ENCODE data around the gene TNFRSF4.

The TNFRSF4 gene

GRCh38 chr1:1171161-1171545 lies 42.8 kb downstream of the TNFRSF4 start:
- Histone ChIP-seq H3K36me3 (ENCODE audit: insufficient read depth) (no peaks in the 10 kb centered on the region), H3K9ac (no peak overlapping the region), H3K79me2 (ENCODE audit: insufficient read depth, low read depth) (no peaks in the 10 kb centered on the region), H3K27ac (no peak overlapping the region), H3K4me2 (no peak overlapping the region), H3K27me3 (ENCODE audit: insufficient read depth, low read depth) (peaks cover 94% of the 10 kb centered on the region), H4K20me1 (ENCODE audit: insufficient read depth) (no peaks in the 10 kb centered on the region), H3K4me3 (IDR thresholded peaks at IDR 0.05; ENCODE audit: insufficient read depth, low read depth, low read length) (no peak overlapping the region), H2AFZ (ENCODE audit: low read depth) (no peak overlapping the region), H3K4me1 (ENCODE audit: low read depth, poor library complexity, severe bottlenecking) (peaks cover 21% of the 10 kb centered on the region)
- TF ChIP-seq CTCF (conservative IDR thresholded peaks at IDR 0.05; ENCODE audit: low read depth, low read length) = no peak

GRCh38 chr1:1170215-1171091 lies 43.5 kb downstream of the TNFRSF4 start:
- H3K79me2 ChIP-seq (ENCODE audit: insufficient read depth, low read depth) = no peaks in the 10 kb centered on the region
- no peak overlapping the region for H3K4me3 ChIP-seq (IDR thresholded peaks at IDR 0.05; ENCODE audit: insufficient read depth, low read depth, low read length)
- no peak for TF ChIP-seq CTCF (conservative IDR thresholded peaks at IDR 0.05; ENCODE audit: low read depth, low read length)
- H3K4me2 ChIP-seq = no peak overlapping the region
- no peaks in the 10 kb centered on the region for H3K36me3 ChIP-seq (ENCODE audit: insufficient read depth)
- no peaks in the 10 kb centered on the region for H4K20me1 ChIP-seq (ENCODE audit: insufficient read depth)
- H3K9ac ChIP-seq = no peak overlapping the region
- no peak overlapping the region for H2AFZ ChIP-seq (ENCODE audit: low read depth)
- H3K27me3 ChIP-seq (ENCODE audit: insufficient read depth, low read depth) = peaks cover 96% of the 10 kb centered on the region
- H3K4me1 ChIP-seq (ENCODE audit: low read depth, poor library complexity, severe bottlenecking) = peaks cover 21% of the 10 kb centered on the region
- no peak overlapping the region for H3K27ac ChIP-seq

GRCh38 chr1:1169429-1170214 lies 44.3 kb downstream of the TNFRSF4 start:
- Histone ChIP-seq H3K27ac (no peak overlapping the region), H3K9ac (no peak overlapping the region), H3K27me3 (ENCODE audit: insufficient read depth, low read depth) (peaks cover 97% of the 10 kb centered on the region), H2AFZ (ENCODE audit: low read depth) (no peak overlapping the region), H3K79me2 (ENCODE audit: insufficient read depth, low read depth) (no peaks in the 10 kb centered on the region), H3K36me3 (ENCODE audit: insufficient read depth) (no peaks in the 10 kb centered on the region), H3K4me1 (ENCODE audit: low read depth, poor library complexity, severe bottlenecking) (peaks cover 21% of the 10 kb centered on the region), H3K4me3 (IDR thresholded peaks at IDR 0.05; ENCODE audit: insufficient read depth, low read depth, low read length) (no peak overlapping the region), H4K20me1 (ENCODE audit: insufficient read depth) (no peaks in the 10 kb centered on the region), H3K4me2 (no peak overlapping the region)
- TF ChIP-seq CTCF (conservative IDR thresholded peaks at IDR 0.05; ENCODE audit: low read depth, low read length) = no peak

- H2AFZ ChIP-seq (ENCODE audit: low read depth) = no peak overlapping the region
- H3K79me2 ChIP-seq (ENCODE audit: insufficient read depth, low read depth) = no peaks in the 10 kb centered on the region
- H3K4me3 ChIP-seq (IDR thresholded peaks at IDR 0.05; ENCODE audit: insufficient read depth, low read depth, low read length) = no peak overlapping the region
- H3K27me3 ChIP-seq (ENCODE audit: insufficient read depth, low read depth) = peaks cover 97% of the 10 kb centered on the region
- no peak overlapping the region for H3K27ac ChIP-seq
- no peaks in the 10 kb centered on the region for H3K36me3 ChIP-seq (ENCODE audit: insufficient read depth)
- no peak overlapping the region for H3K4me2 ChIP-seq
- H3K9ac ChIP-seq = no peak overlapping the region
- H3K4me1 ChIP-seq (ENCODE audit: low read depth, poor library complexity, severe bottlenecking) = peaks cover 21% of the 10 kb centered on the region
- H4K20me1 ChIP-seq (ENCODE audit: insufficient read depth) = no peaks in the 10 kb centered on the region
- no peak for TF ChIP-seq CTCF (conservative IDR thresholded peaks at IDR 0.05; ENCODE audit: low read depth, low read length)
These were observed 45.2 kb downstream of the TNFRSF4 start for GRCh38 chr1:1168451-1169411.

Data from KMS-11 (cell line).